Left forelimb (tissue), 1 donor: ENCODE measurements around the gene FAM3B.

Experiments used
- DNase-seq: peaks from one replicate; pipeline ENCODE4 v3.0.0-alpha.2; 2018; ENCODE audit warnings: low spot score

The FAM3B gene

GRCh38 chr21:41319273-41319672, 2.7 kb downstream of the FAM3B start:
- no peak for DNase-seq

- DNase-seq: no peak
Observed at GRCh38 chr21:41321211-41321907, 4.8 kb downstream of the FAM3B start.

GRCh38 chr21:41321908-41322495, 5.4 kb downstream of the FAM3B start:
- DNase-seq: no peak

GRCh38 chr21:41322496-41323382, 6.1 kb downstream of the FAM3B start:
- no peak for DNase-seq

- no peak for DNase-seq
Observed at GRCh38 chr21:41325138-41325912, 8.7 kb downstream of the FAM3B start.

- no peak for DNase-seq
Observed at GRCh38 chr21:41326414-41327080, 9.9 kb downstream of the FAM3B start.

- DNase-seq: no peak
Observed at GRCh38 chr21:41327753-41328152, 11.2 kb downstream of the FAM3B start.

- DNase-seq: no peak
Observed at GRCh38 chr21:41328660-41329607, 12.3 kb downstream of the FAM3B start.

- DNase-seq: no peak
Observed at GRCh38 chr21:41333752-41334151, 17.2 kb downstream of the FAM3B start.

- no peak for DNase-seq
Observed at GRCh38 chr21:41337515-41337914, 20.9 kb downstream of the FAM3B start.

- DNase-seq: no peak
Observed at GRCh38 chr21:41338455-41338854, 21.9 kb downstream of the FAM3B start.

- no peak for DNase-seq
Observed at GRCh38 chr21:41342035-41342434, 25.4 kb downstream of the FAM3B start.

GRCh38 chr21:41344146-41344545, 27.5 kb downstream of the FAM3B start:
- no peak for DNase-seq

- no peak for DNase-seq
Observed at GRCh38 chr21:41345356-41345755, 28.8 kb downstream of the FAM3B start.

- DNase-seq: no peak
Observed at GRCh38 chr21:41345934-41346685, 29.5 kb downstream of the FAM3B start.

GRCh38 chr21:41346758-41347157, 30.2 kb downstream of the FAM3B start:
- DNase-seq: no peak

GRCh38 chr21:41348434-41348833, 31.8 kb downstream of the FAM3B start:
- no peak for DNase-seq

GRCh38 chr21:41349126-41349525, 32.5 kb downstream of the FAM3B start:
- DNase-seq: no peak

- no peak for DNase-seq
Observed at GRCh38 chr21:41349619-41350390, 33.2 kb downstream of the FAM3B start.
